GM10266 (cell line): ENCODE results near the gene RBKS.

Experiments used
- DNase-seq: peaks from one replicate; pipeline ENCODE4 v3.0.0; 2012; ENCODE audit errors: extremely low spot score
- CTCF ChIP-seq: IDR thresholded peaks from 2 replicates; pipeline ENCODE4 v1.5.1; 2012; ENCODE audit warnings: mild to moderate bottlenecking, low read depth; ENCODE audit not compliant: control insufficient read depth, insufficient read depth; ENCODE audit errors: missing control alignments

RBKS gene

GRCh38 chr2:27742571-27742970 lies 147.6 kb downstream of the RBKS start:
- no peak for TF ChIP-seq CTCF
- DNase-seq, result no peak

GRCh38 chr2:27741673-27742072 lies 148.5 kb downstream of the RBKS start:
- DNase-seq, result no peak
- no peak for TF ChIP-seq CTCF

- TF ChIP-seq CTCF, result no peak
- DNase-seq, result no peak
Observed at GRCh38 chr2:27739058-27739373, 151.2 kb downstream of the RBKS start.

GRCh38 chr2:27738349-27739057 lies 151.7 kb downstream of the RBKS start:
- DNase-seq, result no peak
- TF ChIP-seq CTCF, result no peak

GRCh38 chr2:27737676-27738348 lies 152.4 kb downstream of the RBKS start:
- no peak for TF ChIP-seq CTCF
- no peak for DNase-seq

GRCh38 chr2:27736890-27737204 lies 153.3 kb downstream of the RBKS start:
- TF ChIP-seq CTCF, result no peak
- DNase-seq, result no peak
